RWPE2 (cell line): ENCODE data around the gene EEF2K.
A peak's percentile ranks its signal among the peaks of the same experiment; 100 is the strongest.

Source experiments
- ATAC-seq: fragments of 200-7000 bp; cut with Tn5 transposase; 3 replicates; pipeline ENCODE4 v1.9.1; 2021; ENCODE audit warnings: low read depth
- DNase-seq: peaks from one replicate; pipeline ENCODE4 v3.0.0-alpha.2; 2020; ENCODE audit warnings: low spot score
- H3K27ac ChIP-seq: fragments of 450-650 bp; 2 replicates; pipeline ENCODE4 v1.5.1; 2017; ENCODE audit warnings: mild to moderate bottlenecking; ENCODE audit not compliant: poor library complexity, severe bottlenecking
- H3K27me3 ChIP-seq: fragments of 250-450 bp; sonication (Bioruptor Pico); 2 replicates; pipeline ENCODE4 v1.5.1; 2021; ENCODE audit warnings: mild to moderate bottlenecking, moderate library complexity; ENCODE audit not compliant: insufficient read depth, poor library complexity, severe bottlenecking
- H3K36me3 ChIP-seq: fragments of 250-450 bp; sonication (Bioruptor Pico); 2 replicates; pipeline ENCODE4 v1.5.1; 2020; ENCODE audit warnings: low read depth, mild to moderate bottlenecking, moderate library complexity
- H3K4me1 ChIP-seq: fragments of 250-450 bp; sonication (Bioruptor Pico); 2 replicates; pipeline ENCODE4 v1.5.1; 2021; ENCODE audit warnings: mild to moderate bottlenecking, moderate library complexity; ENCODE audit not compliant: insufficient read depth, poor library complexity, severe bottlenecking
- H3K4me3 ChIP-seq: fragments of 250-450 bp; sonication (Bioruptor Pico); 2 replicates; pipeline ENCODE4 v1.5.1; 2021; ENCODE audit warnings: mild to moderate bottlenecking, moderate library complexity; ENCODE audit not compliant: severe bottlenecking
- H3K9me3 ChIP-seq: fragments of 250-450 bp; sonication (Bioruptor Pico); 2 replicates; pipeline ENCODE4 v1.5.1; 2021; ENCODE audit warnings: mild to moderate bottlenecking, moderate library complexity; ENCODE audit not compliant: severe bottlenecking
- CTCF ChIP-seq: fragments of 450-650 bp; IDR thresholded peaks from one replicate; pipeline ENCODE4 v1.5.1; 2017; ENCODE audit warnings: mild to moderate bottlenecking, moderate library complexity; ENCODE audit not compliant: poor library complexity, severe bottlenecking

Gene EEF2K

GRCh38 chr16:22292320-22292719 lies 86.2 kb downstream of the EEF2K start:
- TF ChIP-seq CTCF, result no peak
- no peak for ATAC-seq
- no peaks in the 10 kb centered on the region for H3K9me3 ChIP-seq
- no peaks in the 10 kb centered on the region for H3K4me1 ChIP-seq
- no peak for DNase-seq
- H3K36me3 ChIP-seq, result no peaks in the 10 kb centered on the region
- no peak overlapping the region for H3K4me3 ChIP-seq
- no peaks in the 10 kb centered on the region for H3K27me3 ChIP-seq
- no peak overlapping the region for H3K27ac ChIP-seq

GRCh38 chr16:22293137-22294106 lies 87.3 kb downstream of the EEF2K start:
- no peak for DNase-seq
- H3K27ac ChIP-seq, result no peak overlapping the region
- ATAC-seq, result no peak
- H3K4me1 ChIP-seq, result no peaks in the 10 kb centered on the region
- H3K36me3 ChIP-seq, result no peaks in the 10 kb centered on the region
- H3K4me3 ChIP-seq, result no peak overlapping the region
- no peaks in the 10 kb centered on the region for H3K27me3 ChIP-seq
- no peak for TF ChIP-seq CTCF
- H3K9me3 ChIP-seq, result no peaks in the 10 kb centered on the region

- no peaks in the 10 kb centered on the region; the same call in none of the 2 replicates for H3K36me3 ChIP-seq
- H3K27ac ChIP-seq, result peak overlapping the region; percentile 8
- no peaks in the 10 kb centered on the region for H3K27me3 ChIP-seq
- H3K4me1 ChIP-seq, result no peaks in the 10 kb centered on the region
- TF ChIP-seq CTCF, result no peak
- H3K9me3 ChIP-seq, result no peaks in the 10 kb centered on the region
- peak overlapping the region; percentile 80 for H3K4me3 ChIP-seq
- DNase-seq (no peak), ATAC-seq (no peak)
Measured at GRCh38 chr16:22296225-22297113, 90.4 kb downstream of the EEF2K start.

- H3K27me3 ChIP-seq, result no peaks in the 10 kb centered on the region
- peak; percentile 94 for TF ChIP-seq CTCF
- ATAC-seq (peak; percentile 85), DNase-seq (peak; percentile 96)
- peak within 1 kb of the TSS; percentile 80 for H3K4me3 ChIP-seq
- no peaks in the 10 kb centered on the region for H3K9me3 ChIP-seq
- H3K36me3 ChIP-seq, result no peaks in the 10 kb centered on the region; the same call in none of the 2 replicates
- no peaks in the 10 kb centered on the region for H3K4me1 ChIP-seq
- H3K27ac ChIP-seq, result peak within 1 kb of the TSS; percentile 74
Measured at GRCh38 chr16:22297114-22297870, 91.2 kb downstream of the EEF2K start, which contains the start of gene POLR3E. POLR3E (plus strand) TSS chr16:22297409; CDS start chr16:22302969, 5,560 bp downstream.
